Kidney (tissue), 14 donors: Measurements from ENCODE around the gene BLOC1S3. TPM values are rescaled to one million over a fixed set of nuclear protein-coding genes. Genes with fewer than 3 reads are reported as not detected.
"Not testable (repeated sequence)": the region's sequence is repeated elsewhere in the genome, so short reads cannot be mapped to it uniquely, and the experiment has no call there.

Source experiments
- DNase-seq, 5 donors: peaks; one replicate each; pipeline ENCODE4 v3.0.0-alpha.2; 2013 to 2020
- FAIRE-seq: peaks from 2 replicates; lab custom pipeline; 2012; peaks lifted over from hg19 to GRCh38; lab: Jason Lieb, UNC
- H3K27ac ChIP-seq, 2 donors: one replicate each; pipeline ENCODE4 v1.7.0; 2013; ENCODE audit warnings: low read depth in 2 of 2, low read length in 2 of 2, inconsistent platforms in 1 of 2
- H3K27me3 ChIP-seq: one replicate; pipeline ENCODE4 v1.7.1; 2013; ENCODE audit warnings: low read length, inconsistent platforms; ENCODE audit not compliant: control insufficient read depth, insufficient read depth
- H3K36me3 ChIP-seq, 3 donors: one replicate each; pipeline versions ENCODE4 v1.7.0 to v1.7.1; 2013; ENCODE audit warnings: low read length in 3 of 3, control low read depth in 1 of 3, inconsistent platforms in 1 of 3; ENCODE audit not compliant: insufficient read depth in 3 of 3, control insufficient read depth in 2 of 3
- H3K4me1 ChIP-seq, 3 donors: one replicate each; pipeline versions ENCODE4 v1.7.0 to v1.7.1; 2013; ENCODE audit warnings: low read length in 3 of 3, inconsistent platforms in 1 of 3, low read depth in 1 of 3; ENCODE audit not compliant: control insufficient read depth in 2 of 3, insufficient read depth in 2 of 3
- H3K4me3 ChIP-seq, 3 donors: one replicate each; pipeline versions ENCODE4 v1.7.0 to v1.8.1; 2013; ENCODE audit warnings: low read length in 3 of 3, control low read depth in 1 of 3, inconsistent platforms in 1 of 3
- H3K9ac ChIP-seq, 3 donors: one replicate each; pipeline versions ENCODE4 v1.7.0 to v1.7.1; 2013; ENCODE audit warnings: low read length in 3 of 3, control low read depth in 1 of 3, inconsistent platforms in 1 of 3
- H3K9me3 ChIP-seq, 3 donors: one replicate each; pipeline versions ENCODE4 v1.7.0 to v1.7.1; 2013; ENCODE audit warnings: low read length in 3 of 3, control low read depth in 1 of 3, inconsistent platforms in 1 of 3; ENCODE audit not compliant: control insufficient read depth in 2 of 3, insufficient read depth in 1 of 3
- CTCF ChIP-seq: IDR thresholded peaks from 3 replicates; pipeline ENCODE4 v1.5.1; 2012; ENCODE audit warnings: mild to moderate bottlenecking, moderate library complexity, borderline replicate concordance; ENCODE audit not compliant: insufficient read depth; ENCODE audit errors: extremely low read depth
- intact Hi-C: fragments of 100-400 bp; cut with DNase I; formaldehyde crosslinking; loops from one replicate; pipeline ENCODE4 v1.11.1; 2022
- polyA plus RNA-seq: library from polyadenylated mRNA; stranded (reverse); fragments of 350-450 nt; fragmentation: Illumina TruSeq; extraction: RNeasy Lipid Tissue Mini Kit (QIAGEN cat#74804); gene quantifications from one replicate; pipeline ENCODE4 v1.2.3, GENCODE V29; 2014; ENCODE audit warnings: low read depth, low replicate concordance; ENCODE audit not compliant: insufficient read depth
- total RNA-seq: library from RNA; stranded (reverse); fragmentation: NEBNext Ultra II Directional; extraction: Animal tissue kit (Norgen Biotek cat#: 25700); gene quantifications from one replicate; pipeline ENCODE4 v1.2.1, GENCODE V29; 2021
- donor health status: control.
- donor health status: control.
- donor health status: control.
- donor health status: control.
- donor health status: control.
- donor health status: DM: yes; HTN: yes; CAD: no.
- donor health status: Normal renal cell carcinoma (clear cell type).

BLOC1S3 gene
- total and polyA plus RNA-seq, 2 donors from 2014 or later: 5.2 to 13.2 TPM

- H3K4me1 ChIP-seq: no peaks in the 10 kb centered on the region
- H3K36me3 ChIP-seq: peaks cover 0 to 3% (median 0%) of the 10 kb centered on the region in 3 donors
- no peaks in the 10 kb centered on the region for H3K9me3 ChIP-seq
- FAIRE-seq (no peak), DNase-seq (no peak)
- H3K27ac ChIP-seq: no peak overlapping the region
- H3K9ac ChIP-seq: no peak overlapping the region
- H3K4me3 ChIP-seq: no peak overlapping the region
- intact Hi-C loops: no loop called here
- H3K27me3 ChIP-seq: no peaks in the 10 kb centered on the region
- TF ChIP-seq CTCF: no peak
Observed at GRCh38 chr19:45223879-45224278, 45.3 kb downstream of the BLOC1S3 start.

- intact Hi-C loops: no loop called here
- Histone ChIP-seq H3K4me1 (no peaks in the 10 kb centered on the region), H3K27ac (no peak overlapping the region), H3K4me3 (no peak overlapping the region), H3K36me3 (peaks cover 0 to 3% (median 0%) of the 10 kb centered on the region in 3 donors), H3K27me3 (no peaks in the 10 kb centered on the region), H3K9me3 (no peaks in the 10 kb centered on the region), H3K9ac (no peak overlapping the region)
- FAIRE-seq (no peak), DNase-seq (no peak)
- TF ChIP-seq CTCF: no peak
Observed at GRCh38 chr19:45224645-45225044, 46.1 kb downstream of the BLOC1S3 start.

GRCh38 chr19:45229056-45229455 lies 50.5 kb downstream of the BLOC1S3 start:
- H3K27me3 ChIP-seq, H3K36me3 ChIP-seq, H3K27ac ChIP-seq, H3K9me3 ChIP-seq, H3K4me1 ChIP-seq, H3K9ac ChIP-seq, DNase-seq, H3K4me3 ChIP-seq, intact Hi-C loops: not testable (repeated sequence)
- FAIRE-seq: peak; percentile 98

Other genes starting within 250 kb of the BLOC1S3 start
- not detected for gene APOC4, start 236.5 kb upstream of the BLOC1S3 start, total RNA-seq
- not detected for gene APOC4, start 236.5 kb upstream of the BLOC1S3 start, polyA plus RNA-seq
- 1.6 TPM for gene APOC2, start 232.7 kb upstream of the BLOC1S3 start, total RNA-seq
- gene APOC2, start 232.7 kb upstream of the BLOC1S3 start, polyA plus RNA-seq: 25.0 TPM
- gene CLPTM1, start 223.4 kb upstream of the BLOC1S3 start, total RNA-seq: 107 TPM
- 142 TPM for gene CLPTM1, start 223.4 kb upstream of the BLOC1S3 start, polyA plus RNA-seq
- 30.6 TPM for gene RELB, start 177.3 kb upstream of the BLOC1S3 start, total RNA-seq
- gene RELB, start 177.3 kb upstream of the BLOC1S3 start, polyA plus RNA-seq: 10.3 TPM
- 83.6 TPM for gene CLASRP, start 139.7 kb upstream of the BLOC1S3 start, total RNA-seq
- gene CLASRP, start 139.7 kb upstream of the BLOC1S3 start, polyA plus RNA-seq: 38.0 TPM
- 2.1 TPM for gene ZNF296, start 102.3 kb upstream of the BLOC1S3 start, total RNA-seq
- gene ZNF296, start 102.3 kb upstream of the BLOC1S3 start, polyA plus RNA-seq: 1.2 TPM
- 17.2 TPM for gene GEMIN7, start 99.5 kb upstream of the BLOC1S3 start, total RNA-seq
- 32.2 TPM for gene GEMIN7, start 99.5 kb upstream of the BLOC1S3 start, polyA plus RNA-seq
- 33.0 TPM for gene PPP1R37, start 85.6 kb upstream of the BLOC1S3 start, total RNA-seq
- gene PPP1R37, start 85.6 kb upstream of the BLOC1S3 start, polyA plus RNA-seq: 21.6 TPM
- 0.09 TPM for gene NKPD1, start 17.8 kb upstream of the BLOC1S3 start, total RNA-seq
- gene NKPD1, start 17.8 kb upstream of the BLOC1S3 start, polyA plus RNA-seq: not detected
- 37.2 TPM for gene TRAPPC6A, start 547 bp upstream of the BLOC1S3 start, total RNA-seq
- gene TRAPPC6A, start 547 bp upstream of the BLOC1S3 start, polyA plus RNA-seq: 123 TPM
- gene EXOC3L2, start 66.6 kb downstream of the BLOC1S3 start, total RNA-seq: 19.0 TPM
- gene EXOC3L2, start 66.6 kb downstream of the BLOC1S3 start, polyA plus RNA-seq: 15.4 TPM
- 29.7 TPM for gene MARK4, start 72.5 kb downstream of the BLOC1S3 start, total RNA-seq
- 13.6 TPM for gene MARK4, start 72.5 kb downstream of the BLOC1S3 start, polyA plus RNA-seq
- not detected for gene CKM, start 144.1 kb downstream of the BLOC1S3 start, total RNA-seq
- 1.3 TPM for gene CKM, start 144.1 kb downstream of the BLOC1S3 start, polyA plus RNA-seq
- 3.3 TPM for gene KLC3, start 162.0 kb downstream of the BLOC1S3 start, total RNA-seq
- gene KLC3, start 162.0 kb downstream of the BLOC1S3 start, polyA plus RNA-seq: 4.5 TPM
- 19.0 TPM for gene ERCC2, start 191.8 kb downstream of the BLOC1S3 start, total RNA-seq
- gene ERCC2, start 191.8 kb downstream of the BLOC1S3 start, polyA plus RNA-seq: 16.7 TPM
- 32.4 TPM for gene PPP1R13L, start 226.3 kb downstream of the BLOC1S3 start, total RNA-seq
- 21.4 TPM for gene PPP1R13L, start 226.3 kb downstream of the BLOC1S3 start, polyA plus RNA-seq
- 3.9 TPM for gene POLR1G, start 227.9 kb downstream of the BLOC1S3 start, total RNA-seq
- gene POLR1G, start 227.9 kb downstream of the BLOC1S3 start, polyA plus RNA-seq: 2.4 TPM
- gene ERCC1, start 245.1 kb downstream of the BLOC1S3 start, total RNA-seq: 60.8 TPM
- 107 TPM for gene ERCC1, start 245.1 kb downstream of the BLOC1S3 start, polyA plus RNA-seq